ENCODE measurements around the gene FAM227A.
"Not testable (repeated sequence)": the region's sequence is repeated elsewhere in the genome, so short reads cannot be mapped to it uniquely, and the experiment has no call there.

Gene FAM227A

GRCh38 chr22:38657045-38657909 is 1.1 kb upstream of the FAM227A start:
- no peak for DNase-seq

GRCh38 chr22:38655519-38656255 is 505 bp downstream of the FAM227A start:
- no peak for DNase-seq

GRCh38 chr22:38653741-38654140 is 2.5 kb downstream of the FAM227A start:
- no peak for DNase-seq

- DNase-seq: no peak
Measured at GRCh38 chr22:38652859-38653258, 3.3 kb downstream of the FAM227A start.

GRCh38 chr22:38649841-38650522 is 6.2 kb downstream of the FAM227A start:
- DNase-seq: no peak

- DNase-seq: no peak
Measured at GRCh38 chr22:38645430-38645829, 10.8 kb downstream of the FAM227A start.

GRCh38 chr22:38644245-38644644 is 11.9 kb downstream of the FAM227A start:
- DNase-seq: not testable (repeated sequence)

- no peak for DNase-seq
Measured at GRCh38 chr22:38641476-38642040, 14.6 kb downstream of the FAM227A start.

GRCh38 chr22:38638728-38639127 is 17.5 kb downstream of the FAM227A start:
- DNase-seq: no peak

- no peak for DNase-seq
Measured at GRCh38 chr22:38638216-38638615, 18.0 kb downstream of the FAM227A start.

GRCh38 chr22:38632528-38632927 is 23.7 kb downstream of the FAM227A start:
- DNase-seq: no peak

GRCh38 chr22:38631724-38632123 is 24.5 kb downstream of the FAM227A start:
- DNase-seq: no peak

- DNase-seq: no peak
Measured at GRCh38 chr22:38629108-38629507, 27.1 kb downstream of the FAM227A start.

GRCh38 chr22:38628444-38628843 is 27.7 kb downstream of the FAM227A start:
- no peak for DNase-seq

GRCh38 chr22:38623351-38623750 is 32.8 kb downstream of the FAM227A start:
- DNase-seq: no peak

- DNase-seq: no peak
Measured at GRCh38 chr22:38618682-38619081, 37.5 kb downstream of the FAM227A start.

- DNase-seq: no peak
Measured at GRCh38 chr22:38618258-38618657, 37.9 kb downstream of the FAM227A start.

GRCh38 chr22:38615064-38615405 is 41.2 kb downstream of the FAM227A start:
- not testable (repeated sequence) for DNase-seq

GRCh38 chr22:38614332-38615063 is 41.7 kb downstream of the FAM227A start:
- DNase-seq: no peak

GRCh38 chr22:38613588-38613987 is 42.6 kb downstream of the FAM227A start:
- DNase-seq: no peak

GRCh38 chr22:38612217-38613006 is 43.8 kb downstream of the FAM227A start:
- DNase-seq: no peak

- DNase-seq: no peak
Measured at GRCh38 chr22:38611559-38611958, 44.6 kb downstream of the FAM227A start.

All from NCI-H510A (cell line).